K562 (cell line): ENCODE data around the gene SIGLEC9. TPM values are rescaled to one million over a fixed set of nuclear protein-coding genes. Genes with fewer than 3 reads are reported as not detected.
A peak's percentile ranks its signal among the peaks of the same experiment; 100 is the strongest.

Experiments
- ARHGAP35 ChIP-seq: fragments of 450-650 bp; IDR thresholded peaks from 2 replicates; pipeline ENCODE4 v1.6.1; 2018; ENCODE audit not compliant: partially characterized antibody
- ATF7 ChIP-seq: fragments of 450-650 bp; IDR thresholded peaks from 2 replicates; pipeline ENCODE4 v1.7.1; 2014; ENCODE audit warnings: mild to moderate bottlenecking, moderate library complexity
- FOS ChIP-seq: IDR thresholded peaks from 3 replicates; pipeline ENCODE4 v1.6.1; 2011; ENCODE audit not compliant: insufficient read length; ENCODE audit errors: extremely low read depth
- NFE2 ChIP-seq: IDR thresholded peaks from 2 replicates; pipeline ENCODE4 v1.6.1; 2014; ENCODE audit warnings: antibody characterized with exemption, low read depth
- RBM14 ChIP-seq: fragments of 200-400 bp; formaldehyde crosslinking; IDR thresholded peaks from 2 replicates; pipeline ENCODE4 v1.6.1; 2018; ENCODE audit warnings: low read depth, mild to moderate bottlenecking, low read length, moderate library complexity, borderline replicate concordance; ENCODE audit not compliant: insufficient read depth
- YBX1 ChIP-seq: fragments of 450-650 bp; IDR thresholded peaks from 2 replicates; pipeline ENCODE4 v1.7.1; 2016; ENCODE audit warnings: mild to moderate bottlenecking
- ZNF184 ChIP-seq: sonication (generic); formaldehyde crosslinking; IDR thresholded peaks from 2 replicates; pipeline ENCODE4 v1.5.0; 2020; ENCODE audit warnings: missing genetic modification reagents
- ZNF551 ChIP-seq: fragments of 250-450 bp; sonication (Bioruptor Pico); IDR thresholded peaks from 2 replicates; pipeline ENCODE4 v1.5.0; 2021; ENCODE audit warnings: mild to moderate bottlenecking, moderate library complexity
- polyA plus RNA-seq, 8 experiments: library from polyadenylated mRNA; depleted of rRNA in 4 of 8; stranded (reverse) in 5 of 8; unstranded in 3 of 8; fragments of >200 nt; fragmentation: Nextera tagmentation in 2 of 8; fragmentation: Illumina TruSeq in 1 of 8; extraction: Ambion mirVana in 2 of 8; extraction: Trizol in 1 of 8; gene quantifications; 2 replicates each; pipeline versions ENCODE4 v1.2.1 to v1.2.3, GENCODE V29; 2011 to 2014; ENCODE audit warnings: inconsistent platforms in 1 of 8, missing spikeins in 1 of 8
- total RNA-seq, 7 experiments: library from RNA; depleted of rRNA in 6 of 7; stranded (reverse); fragments of >200 nt in 6 of 7; fragmentation: Illumina TruSeq in 2 of 7; extraction: Trizol in 2 of 7; gene quantifications; 2 replicates each; pipeline versions ENCODE4 v1.2.1 to v1.2.3, GENCODE V29; 2011 to 2021; ENCODE audit warnings: low replicate concordance in 1 of 7
- TF ChIP-seq, protein P1 (sequence below): IDR thresholded peaks from 3 replicates; pipeline ENCODE4 v1.6.1; 2011; ENCODE audit warnings: borderline replicate concordance, mild to moderate bottlenecking, moderate library complexity; ENCODE audit not compliant: insufficient read length; ENCODE audit errors: extremely low read depth
- TF ChIP-seq, protein P2 (sequence below): fragments of 250-450 bp; sonication (Bioruptor Pico); IDR thresholded peaks from 2 replicates; pipeline ENCODE4 v1.8.0; 2021; ENCODE audit warnings: moderate library complexity, mild to moderate bottlenecking, inconsistent platforms
- TF ChIP-seq, protein P3 (sequence below): fragments of 250-450 bp; sonication (Bioruptor Pico); IDR thresholded peaks from 2 replicates; pipeline ENCODE4 v1.4.0; 2020; ENCODE audit warnings: mild to moderate bottlenecking, moderate library complexity
- TF ChIP-seq, protein P4 (sequence below): fragments of 450-650 bp; IDR thresholded peaks from one replicate; pipeline ENCODE4 v1.6.1; 2018; ENCODE audit warnings: mild to moderate bottlenecking, moderate library complexity; ENCODE audit not compliant: partially characterized antibody
- TF ChIP-seq, protein P5 (sequence below): fragments of 250-450 bp; sonication (Bioruptor Pico); IDR thresholded peaks from 2 replicates; pipeline ENCODE4 v1.4.0; 2020; ENCODE audit warnings: borderline replicate concordance
- TF ChIP-seq, protein P6 (sequence below): sonication (generic); formaldehyde crosslinking; IDR thresholded peaks from 2 replicates; pipeline ENCODE4 v1.8.0; 2022; ENCODE audit warnings: missing genetic modification reagents, mild to moderate bottlenecking, borderline replicate concordance

The SIGLEC9 gene
- total and polyA plus RNA-seq, 9 of the 15 experiments (the other 6 are each of a cell fraction or from before 2014, with no cell fraction given) = 0.09 to 0.34 (median 0.22) TPM; not detected in 4

DNA sequence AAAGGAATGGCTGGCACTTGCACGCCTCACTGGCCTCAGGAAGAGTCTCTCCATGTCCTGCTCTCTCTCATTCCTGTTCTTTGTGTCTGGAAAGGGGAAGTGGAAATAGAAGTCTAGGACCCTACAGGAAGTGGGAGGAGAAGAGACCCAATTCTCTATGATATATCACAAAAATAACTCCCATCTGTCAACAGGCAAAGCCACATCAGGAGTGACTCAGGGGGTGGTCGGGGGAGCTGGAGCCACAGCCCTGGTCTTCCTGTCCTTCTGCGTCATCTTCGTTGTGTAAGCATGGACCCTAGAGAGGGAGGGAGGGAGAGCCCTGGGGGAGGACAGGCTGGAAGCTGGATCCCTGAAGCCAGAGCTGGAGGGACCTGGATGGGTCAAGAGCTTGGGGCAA lies 3.0 kb downstream of the SIGLEC9 start (continued):
- TF ChIP-seq, protein P1, sequence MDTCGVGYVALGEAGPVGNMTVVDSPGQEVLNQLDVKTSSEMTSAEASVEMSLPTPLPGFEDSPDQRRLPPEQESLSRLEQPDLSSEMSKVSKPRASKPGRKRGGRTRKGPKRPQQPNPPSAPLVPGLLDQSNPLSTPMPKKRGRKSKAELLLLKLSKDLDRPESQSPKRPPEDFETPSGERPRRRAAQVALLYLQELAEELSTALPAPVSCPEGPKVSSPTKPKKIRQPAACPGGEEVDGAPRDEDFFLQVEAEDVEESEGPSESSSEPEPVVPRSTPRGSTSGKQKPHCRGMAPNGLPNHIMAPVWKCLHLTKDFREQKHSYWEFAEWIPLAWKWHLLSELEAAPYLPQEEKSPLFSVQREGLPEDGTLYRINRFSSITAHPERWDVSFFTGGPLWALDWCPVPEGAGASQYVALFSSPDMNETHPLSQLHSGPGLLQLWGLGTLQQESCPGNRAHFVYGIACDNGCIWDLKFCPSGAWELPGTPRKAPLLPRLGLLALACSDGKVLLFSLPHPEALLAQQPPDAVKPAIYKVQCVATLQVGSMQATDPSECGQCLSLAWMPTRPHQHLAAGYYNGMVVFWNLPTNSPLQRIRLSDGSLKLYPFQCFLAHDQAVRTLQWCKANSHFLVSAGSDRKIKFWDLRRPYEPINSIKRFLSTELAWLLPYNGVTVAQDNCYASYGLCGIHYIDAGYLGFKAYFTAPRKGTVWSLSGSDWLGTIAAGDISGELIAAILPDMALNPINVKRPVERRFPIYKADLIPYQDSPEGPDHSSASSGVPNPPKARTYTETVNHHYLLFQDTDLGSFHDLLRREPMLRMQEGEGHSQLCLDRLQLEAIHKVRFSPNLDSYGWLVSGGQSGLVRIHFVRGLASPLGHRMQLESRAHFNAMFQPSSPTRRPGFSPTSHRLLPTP = no peak
- TF ChIP-seq ARHGAP35 (no peak), ATF7 (peak; percentile 60; the same call in 1 of the 2 replicates), ZNF551 (no peak), FOS (peak; percentile 8), YBX1 (no peak), ZNF184 (no peak), NFE2 (peak; percentile 40; the same call in 1 of the 2 replicates), RBM14 (no peak)
- TF ChIP-seq, protein P2, sequence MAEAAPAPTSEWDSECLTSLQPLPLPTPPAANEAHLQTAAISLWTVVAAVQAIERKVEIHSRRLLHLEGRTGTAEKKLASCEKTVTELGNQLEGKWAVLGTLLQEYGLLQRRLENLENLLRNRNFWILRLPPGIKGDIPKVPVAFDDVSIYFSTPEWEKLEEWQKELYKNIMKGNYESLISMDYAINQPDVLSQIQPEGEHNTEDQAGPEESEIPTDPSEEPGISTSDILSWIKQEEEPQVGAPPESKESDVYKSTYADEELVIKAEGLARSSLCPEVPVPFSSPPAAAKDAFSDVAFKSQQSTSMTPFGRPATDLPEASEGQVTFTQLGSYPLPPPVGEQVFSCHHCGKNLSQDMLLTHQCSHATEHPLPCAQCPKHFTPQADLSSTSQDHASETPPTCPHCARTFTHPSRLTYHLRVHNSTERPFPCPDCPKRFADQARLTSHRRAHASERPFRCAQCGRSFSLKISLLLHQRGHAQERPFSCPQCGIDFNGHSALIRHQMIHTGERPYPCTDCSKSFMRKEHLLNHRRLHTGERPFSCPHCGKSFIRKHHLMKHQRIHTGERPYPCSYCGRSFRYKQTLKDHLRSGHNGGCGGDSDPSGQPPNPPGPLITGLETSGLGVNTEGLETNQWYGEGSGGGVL (CRISPR knock-in tag) = no peak
- TF ChIP-seq, protein P3, sequence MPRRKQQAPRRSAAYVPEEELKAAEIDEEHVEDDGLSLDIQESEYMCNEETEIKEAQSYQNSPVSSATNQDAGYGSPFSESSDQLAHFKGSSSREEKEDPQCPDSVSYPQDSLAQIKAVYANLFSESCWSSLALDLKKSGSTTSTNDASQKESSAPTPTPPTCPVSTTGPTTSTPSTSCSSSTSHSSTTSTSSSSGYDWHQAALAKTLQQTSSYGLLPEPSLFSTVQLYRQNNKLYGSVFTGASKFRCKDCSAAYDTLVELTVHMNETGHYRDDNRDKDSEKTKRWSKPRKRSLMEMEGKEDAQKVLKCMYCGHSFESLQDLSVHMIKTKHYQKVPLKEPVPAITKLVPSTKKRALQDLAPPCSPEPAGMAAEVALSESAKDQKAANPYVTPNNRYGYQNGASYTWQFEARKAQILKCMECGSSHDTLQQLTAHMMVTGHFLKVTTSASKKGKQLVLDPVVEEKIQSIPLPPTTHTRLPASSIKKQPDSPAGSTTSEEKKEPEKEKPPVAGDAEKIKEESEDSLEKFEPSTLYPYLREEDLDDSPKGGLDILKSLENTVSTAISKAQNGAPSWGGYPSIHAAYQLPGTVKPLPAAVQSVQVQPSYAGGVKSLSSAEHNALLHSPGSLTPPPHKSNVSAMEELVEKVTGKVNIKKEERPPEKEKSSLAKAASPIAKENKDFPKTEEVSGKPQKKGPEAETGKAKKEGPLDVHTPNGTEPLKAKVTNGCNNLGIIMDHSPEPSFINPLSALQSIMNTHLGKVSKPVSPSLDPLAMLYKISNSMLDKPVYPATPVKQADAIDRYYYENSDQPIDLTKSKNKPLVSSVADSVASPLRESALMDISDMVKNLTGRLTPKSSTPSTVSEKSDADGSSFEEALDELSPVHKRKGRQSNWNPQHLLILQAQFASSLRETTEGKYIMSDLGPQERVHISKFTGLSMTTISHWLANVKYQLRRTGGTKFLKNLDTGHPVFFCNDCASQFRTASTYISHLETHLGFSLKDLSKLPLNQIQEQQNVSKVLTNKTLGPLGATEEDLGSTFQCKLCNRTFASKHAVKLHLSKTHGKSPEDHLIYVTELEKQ = no peak
- TF ChIP-seq, protein P4, sequence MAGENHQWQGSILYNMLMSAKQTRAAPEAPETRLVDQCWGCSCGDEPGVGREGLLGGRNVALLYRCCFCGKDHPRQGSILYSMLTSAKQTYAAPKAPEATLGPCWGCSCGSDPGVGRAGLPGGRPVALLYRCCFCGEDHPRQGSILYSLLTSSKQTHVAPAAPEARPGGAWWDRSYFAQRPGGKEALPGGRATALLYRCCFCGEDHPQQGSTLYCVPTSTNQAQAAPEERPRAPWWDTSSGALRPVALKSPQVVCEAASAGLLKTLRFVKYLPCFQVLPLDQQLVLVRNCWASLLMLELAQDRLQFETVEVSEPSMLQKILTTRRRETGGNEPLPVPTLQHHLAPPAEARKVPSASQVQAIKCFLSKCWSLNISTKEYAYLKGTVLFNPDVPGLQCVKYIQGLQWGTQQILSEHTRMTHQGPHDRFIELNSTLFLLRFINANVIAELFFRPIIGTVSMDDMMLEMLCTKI = no peak
- TF ChIP-seq, protein P5, sequence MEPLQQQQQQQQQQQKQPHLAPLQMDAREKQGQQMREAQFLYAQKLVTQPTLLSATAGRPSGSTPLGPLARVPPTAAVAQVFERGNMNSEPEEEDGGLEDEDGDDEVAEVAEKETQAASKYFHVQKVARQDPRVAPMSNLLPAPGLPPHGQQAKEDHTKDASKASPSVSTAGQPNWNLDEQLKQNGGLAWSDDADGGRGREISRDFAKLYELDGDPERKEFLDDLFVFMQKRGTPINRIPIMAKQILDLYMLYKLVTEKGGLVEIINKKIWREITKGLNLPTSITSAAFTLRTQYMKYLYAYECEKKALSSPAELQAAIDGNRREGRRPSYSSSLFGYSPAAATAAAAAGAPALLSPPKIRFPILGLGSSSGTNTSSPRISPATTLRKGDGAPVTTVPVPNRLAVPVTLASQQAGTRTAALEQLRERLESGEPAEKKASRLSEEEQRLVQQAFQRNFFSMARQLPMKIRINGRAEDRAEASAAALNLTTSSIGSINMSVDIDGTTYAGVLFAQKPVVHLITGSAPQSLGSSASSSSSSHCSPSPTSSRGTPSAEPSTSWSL (CRISPR knock-in tag) = no peak
- TF ChIP-seq, protein P6, sequence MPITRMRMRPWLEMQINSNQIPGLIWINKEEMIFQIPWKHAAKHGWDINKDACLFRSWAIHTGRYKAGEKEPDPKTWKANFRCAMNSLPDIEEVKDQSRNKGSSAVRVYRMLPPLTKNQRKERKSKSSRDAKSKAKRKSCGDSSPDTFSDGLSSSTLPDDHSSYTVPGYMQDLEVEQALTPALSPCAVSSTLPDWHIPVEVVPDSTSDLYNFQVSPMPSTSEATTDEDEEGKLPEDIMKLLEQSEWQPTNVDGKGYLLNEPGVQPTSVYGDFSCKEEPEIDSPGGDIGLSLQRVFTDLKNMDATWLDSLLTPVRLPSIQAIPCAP (CRISPR knock-in tag) = no peak
